ENCODE measurements around the gene BPGM.

BPGM gene

GRCh38 chr7:134699021-134699818, 52.6 kb downstream of the BPGM start:
- no peak overlapping the region for H3K27ac ChIP-seq

GRCh38 chr7:134699899-134700298, 53.2 kb downstream of the BPGM start:
- no peak for TF ChIP-seq CTCF (IDR thresholded peaks at IDR 0.05)
- H3K4me3 ChIP-seq (ENCODE audit: low read depth, low read length): no peak overlapping the region
- H3K79me2 ChIP-seq: no peaks in the 10 kb centered on the region
- H2AFZ ChIP-seq: peak overlapping the region; percentile 14
- no peak overlapping the region for H3K9ac ChIP-seq
- H3K9me3 ChIP-seq (ENCODE audit: control insufficient read depth, low read length): no peaks in the 10 kb centered on the region
- no peaks in the 10 kb centered on the region for H3K36me3 ChIP-seq (ENCODE audit: control insufficient read depth, insufficient read depth, low read length)
- H3K4me1 ChIP-seq: peaks cover 15% of the 10 kb centered on the region
- H3K4me2 ChIP-seq (ENCODE audit: low read length): no peak overlapping the region
- H3K27ac ChIP-seq: no peak overlapping the region
- no peaks in the 10 kb centered on the region for H3K27me3 ChIP-seq (ENCODE audit: control insufficient read depth, insufficient read depth, low read length)

More at GRCh38 chr7:134699021-134699818, 52.6 kb downstream of the BPGM start:
- H3K79me2 ChIP-seq: no peaks in the 10 kb centered on the region
- peaks cover 15% of the 10 kb centered on the region for H3K4me1 ChIP-seq
- H2AFZ ChIP-seq: peak overlapping the region; percentile 14
- H3K4me3 ChIP-seq (ENCODE audit: low read depth, low read length): no peak overlapping the region
- TF ChIP-seq CTCF (IDR thresholded peaks at IDR 0.05): no peak
- H3K9ac ChIP-seq: no peak overlapping the region
- H3K4me2 ChIP-seq (ENCODE audit: low read length): no peak overlapping the region
- no peaks in the 10 kb centered on the region for H3K27me3 ChIP-seq (ENCODE audit: control insufficient read depth, insufficient read depth, low read length)
- H3K9me3 ChIP-seq (ENCODE audit: control insufficient read depth, low read length): no peaks in the 10 kb centered on the region
- H3K36me3 ChIP-seq (ENCODE audit: control insufficient read depth, insufficient read depth, low read length): no peaks in the 10 kb centered on the region

- H3K27ac ChIP-seq: no peak overlapping the region
- no peaks in the 10 kb centered on the region for H3K9me3 ChIP-seq (ENCODE audit: control insufficient read depth, low read length)
- H3K27me3 ChIP-seq (ENCODE audit: control insufficient read depth, insufficient read depth, low read length): no peaks in the 10 kb centered on the region
- no peak overlapping the region for H3K4me3 ChIP-seq (ENCODE audit: low read depth, low read length)
- no peak overlapping the region for H3K4me2 ChIP-seq (ENCODE audit: low read length)
- peak; percentile 12 for TF ChIP-seq CTCF (IDR thresholded peaks at IDR 0.05)
- H3K79me2 ChIP-seq: no peaks in the 10 kb centered on the region
- H3K36me3 ChIP-seq (ENCODE audit: control insufficient read depth, insufficient read depth, low read length): no peaks in the 10 kb centered on the region
- no peak overlapping the region for H2AFZ ChIP-seq
- H3K9ac ChIP-seq: no peak overlapping the region
- peaks cover 15% of the 10 kb centered on the region for H3K4me1 ChIP-seq
Observed at GRCh38 chr7:134701272-134701671, 54.6 kb downstream of the BPGM start.

GRCh38 chr7:134702366-134703240, 56.0 kb downstream of the BPGM start:
- Histone ChIP-seq H3K27me3 (ENCODE audit: control insufficient read depth, insufficient read depth, low read length) (no peaks in the 10 kb centered on the region), H3K36me3 (ENCODE audit: control insufficient read depth, insufficient read depth, low read length) (no peaks in the 10 kb centered on the region), H2AFZ (peak overlapping the region; percentile 14), H3K9me3 (ENCODE audit: control insufficient read depth, low read length) (no peaks in the 10 kb centered on the region), H3K4me1 (peaks cover 13% of the 10 kb centered on the region), H3K79me2 (no peaks in the 10 kb centered on the region), H3K9ac (no peak overlapping the region), H3K27ac (peak overlapping the region; percentile 62), H3K4me2 (ENCODE audit: low read length) (no peak overlapping the region), H3K4me3 (ENCODE audit: low read depth, low read length) (no peak overlapping the region)
- TF ChIP-seq CTCF (IDR thresholded peaks at IDR 0.05): no peak
